Measurements from ENCODE around the gene CAMK1. TPM values are rescaled to one million over a fixed set of nuclear protein-coding genes. Genes with fewer than 3 reads are reported as not detected.

CAMK1 gene
- total RNA-seq, 1 donor from 2014 or later = 18.0 TPM

- Histone ChIP-seq H3K36me3 (ENCODE audit: control insufficient read depth, insufficient read depth, low read length) (no peaks in the 10 kb centered on the region), H3K4me3 (ENCODE audit: low read depth, low read length) (no peak overlapping the region), H3K27me3 (ENCODE audit: control insufficient read depth, insufficient read depth, low read length) (no peaks in the 10 kb centered on the region)
- no peak for TF ChIP-seq CTCF (IDR thresholded peaks at IDR 0.05; ENCODE audit: insufficient read depth, low read length, poor library complexity, severe bottlenecking)
- DNase-seq (ENCODE audit: low read depth) = no peak
Measured at GRCh38 chr3:9767418-9767817, 2.3 kb downstream of the CAMK1 start.

GRCh38 chr3:9765865-9766264 lies 3.9 kb downstream of the CAMK1 start:
- no peaks in the 10 kb centered on the region for H3K36me3 ChIP-seq (ENCODE audit: control insufficient read depth, insufficient read depth, low read length)
- H3K27me3 ChIP-seq (ENCODE audit: control insufficient read depth, insufficient read depth, low read length) = no peaks in the 10 kb centered on the region
- H3K4me3 ChIP-seq (ENCODE audit: low read depth, low read length) = no peak overlapping the region
- no peak for DNase-seq (ENCODE audit: low read depth)
- no peak for TF ChIP-seq CTCF (IDR thresholded peaks at IDR 0.05; ENCODE audit: insufficient read depth, low read length, poor library complexity, severe bottlenecking)

- Histone ChIP-seq H3K4me3 (ENCODE audit: low read depth, low read length) (no peak overlapping the region), H3K36me3 (ENCODE audit: control insufficient read depth, insufficient read depth, low read length) (no peaks in the 10 kb centered on the region), H3K27me3 (ENCODE audit: control insufficient read depth, insufficient read depth, low read length) (no peaks in the 10 kb centered on the region)
- no peak for DNase-seq (ENCODE audit: low read depth)
- TF ChIP-seq CTCF (IDR thresholded peaks at IDR 0.05; ENCODE audit: insufficient read depth, low read length, poor library complexity, severe bottlenecking) = no peak
Measured at GRCh38 chr3:9762871-9763270, 6.9 kb downstream of the CAMK1 start.

- H3K27me3 ChIP-seq (ENCODE audit: control insufficient read depth, insufficient read depth, low read length) = no peaks in the 10 kb centered on the region
- H3K4me3 ChIP-seq (ENCODE audit: low read depth, low read length) = no peak overlapping the region
- H3K36me3 ChIP-seq (ENCODE audit: control insufficient read depth, insufficient read depth, low read length) = no peaks in the 10 kb centered on the region
- no peak for DNase-seq (ENCODE audit: low read depth)
- no peak for TF ChIP-seq CTCF (IDR thresholded peaks at IDR 0.05; ENCODE audit: insufficient read depth, low read length, poor library complexity, severe bottlenecking)
Measured at GRCh38 chr3:9761919-9762318, 7.8 kb downstream of the CAMK1 start.

- Histone ChIP-seq H3K27me3 (ENCODE audit: control insufficient read depth, insufficient read depth, low read length) (no peaks in the 10 kb centered on the region), H3K36me3 (ENCODE audit: control insufficient read depth, insufficient read depth, low read length) (no peaks in the 10 kb centered on the region), H3K4me3 (ENCODE audit: low read depth, low read length) (no peak overlapping the region)
- no peak for TF ChIP-seq CTCF (IDR thresholded peaks at IDR 0.05; ENCODE audit: insufficient read depth, low read length, poor library complexity, severe bottlenecking)
- no peak for DNase-seq (ENCODE audit: low read depth)
Measured at GRCh38 chr3:9760779-9761505, 8.8 kb downstream of the CAMK1 start.

- Histone ChIP-seq H3K36me3 (ENCODE audit: control insufficient read depth, insufficient read depth, low read length) (no peaks in the 10 kb centered on the region), H3K27me3 (ENCODE audit: control insufficient read depth, insufficient read depth, low read length) (no peaks in the 10 kb centered on the region), H3K4me3 (ENCODE audit: low read depth, low read length) (no peak overlapping the region)
- no peak for TF ChIP-seq CTCF (IDR thresholded peaks at IDR 0.05; ENCODE audit: insufficient read depth, low read length, poor library complexity, severe bottlenecking)
- no peak for DNase-seq (ENCODE audit: low read depth)
Measured at GRCh38 chr3:9757427-9757826, 12.3 kb downstream of the CAMK1 start.
